ENCODE data around the gene SRD5A3. TPM values are rescaled to one million over a fixed set of nuclear protein-coding genes. Genes with fewer than 3 reads are reported as not detected.

The SRD5A3 gene
- total RNA-seq, 2 experiments from 2014 or later = 19.2 to 19.7 TPM

GRCh38 chr4:55382488-55383003 lies 36.5 kb downstream of the SRD5A3 start:
- H3K4me3 Mint-ChIP-seq = no peak overlapping the region
- ChIA-PET CTCF (no interaction called here), POLR2A (no interaction called here)
- no peak for DNase-seq
- H3K27ac Mint-ChIP-seq = no peak overlapping the region
- H3K4me1 Mint-ChIP-seq (ENCODE audit: low read depth) = peaks cover 7% of the 10 kb centered on the region
- no peaks in the 10 kb centered on the region for H3K9me3 Mint-ChIP-seq
- intact Hi-C loops (cut with micrococcal nuclease) = no loop called here
- H3K27me3 Mint-ChIP-seq = no peaks in the 10 kb centered on the region
- H3K36me3 Mint-ChIP-seq = no peaks in the 10 kb centered on the region

DNA sequence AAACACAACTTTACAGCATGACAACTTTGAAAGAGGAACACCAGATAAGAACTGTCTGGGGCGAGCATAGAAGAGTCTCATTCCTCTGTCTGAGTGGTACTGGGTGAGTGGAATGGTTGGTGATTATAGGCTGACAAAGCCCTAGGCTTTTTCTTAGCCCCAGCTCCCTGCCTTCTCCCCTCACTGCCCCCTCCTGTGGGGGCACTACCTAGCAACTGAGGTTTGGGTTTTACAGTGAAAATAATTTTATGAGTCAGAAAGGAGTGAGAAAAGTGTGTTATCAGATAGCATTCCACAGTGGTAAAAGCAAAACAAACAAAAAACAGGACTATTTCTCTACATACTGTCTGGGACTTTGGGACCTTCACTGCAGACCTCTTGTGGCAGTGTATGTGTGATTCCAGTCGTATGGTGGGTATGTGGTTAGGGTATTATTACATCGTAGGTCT lies 39.2 kb downstream of the SRD5A3 start:
- CTCF ChIA-PET = interaction anchor here (0.6 to 1.3 kb wide), 2 partner anchors 10 to 40 kb away, joined by 5 to 6 read pairs; partner anchors contain the start of genes SRD5A3 and TMEM165
- peaks cover 7% of the 10 kb centered on the region for H3K4me1 Mint-ChIP-seq (ENCODE audit: low read depth)
- no peak overlapping the region for H3K4me3 Mint-ChIP-seq
- H3K27me3 Mint-ChIP-seq = no peaks in the 10 kb centered on the region
- H3K36me3 Mint-ChIP-seq = no peaks in the 10 kb centered on the region
- intact Hi-C loops (cut with micrococcal nuclease) = no loop called here
- H3K9me3 Mint-ChIP-seq = no peaks in the 10 kb centered on the region
- DNase-seq = peak; percentile 13
- POLR2A ChIA-PET = no interaction called here
- no peak overlapping the region for H3K27ac Mint-ChIP-seq

- Mint-ChIP-seq H3K9me3 (no peaks in the 10 kb centered on the region), H3K4me1 (ENCODE audit: low read depth) (peaks cover 7% of the 10 kb centered on the region), H3K4me3 (no peak overlapping the region), H3K27me3 (no peaks in the 10 kb centered on the region), H3K36me3 (no peaks in the 10 kb centered on the region), H3K27ac (no peak overlapping the region)
- no peak for DNase-seq
- intact Hi-C loops (cut with micrococcal nuclease) = no loop called here
- CTCF ChIA-PET = interaction anchor here (0.7 kb wide), 1 partner anchor 9 kb away, joined by 5 read pairs; no protein-coding TSS in a partner anchor
- POLR2A ChIA-PET = interaction anchor here (0.9 kb wide), 1 partner anchor 9 kb away, joined by 3 read pairs; no protein-coding TSS in a partner anchor
These were observed 40.0 kb downstream of the SRD5A3 start for GRCh38 chr4:55386073-55386472.

DNA sequence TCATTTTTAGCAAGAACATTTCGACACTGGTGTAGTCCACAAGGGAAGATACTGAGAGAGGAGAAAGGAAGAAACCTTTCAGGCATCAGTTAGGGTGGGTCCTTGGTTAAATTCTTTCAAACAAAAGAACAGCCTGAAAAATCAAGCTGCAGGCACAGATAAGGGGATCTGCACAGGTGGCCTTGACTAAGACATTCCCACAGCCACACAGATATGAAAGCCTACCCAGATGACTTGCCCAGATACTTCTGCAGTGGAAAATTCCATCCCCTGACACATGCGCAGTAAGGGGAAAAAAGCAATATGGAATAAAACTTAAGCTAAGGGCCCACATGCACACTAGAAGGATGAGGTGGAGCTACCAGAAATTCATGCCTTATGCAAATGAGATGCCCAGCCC lies 40.8 kb downstream of the SRD5A3 start:
- Mint-ChIP-seq H3K27me3 (no peaks in the 10 kb centered on the region), H3K36me3 (no peaks in the 10 kb centered on the region), H3K9me3 (no peaks in the 10 kb centered on the region), H3K27ac (no peak overlapping the region), H3K4me3 (no peak overlapping the region), H3K4me1 (ENCODE audit: low read depth) (peaks cover 7% of the 10 kb centered on the region)
- no peak for DNase-seq
- intact Hi-C loops (cut with micrococcal nuclease) = no loop called here
- ChIA-PET POLR2A (interaction anchor here (0.9 kb wide), 1 partner anchor 9 kb away, joined by 4 read pairs; the partner anchor contains the start of gene TMEM165), CTCF (no interaction called here)

DNA sequence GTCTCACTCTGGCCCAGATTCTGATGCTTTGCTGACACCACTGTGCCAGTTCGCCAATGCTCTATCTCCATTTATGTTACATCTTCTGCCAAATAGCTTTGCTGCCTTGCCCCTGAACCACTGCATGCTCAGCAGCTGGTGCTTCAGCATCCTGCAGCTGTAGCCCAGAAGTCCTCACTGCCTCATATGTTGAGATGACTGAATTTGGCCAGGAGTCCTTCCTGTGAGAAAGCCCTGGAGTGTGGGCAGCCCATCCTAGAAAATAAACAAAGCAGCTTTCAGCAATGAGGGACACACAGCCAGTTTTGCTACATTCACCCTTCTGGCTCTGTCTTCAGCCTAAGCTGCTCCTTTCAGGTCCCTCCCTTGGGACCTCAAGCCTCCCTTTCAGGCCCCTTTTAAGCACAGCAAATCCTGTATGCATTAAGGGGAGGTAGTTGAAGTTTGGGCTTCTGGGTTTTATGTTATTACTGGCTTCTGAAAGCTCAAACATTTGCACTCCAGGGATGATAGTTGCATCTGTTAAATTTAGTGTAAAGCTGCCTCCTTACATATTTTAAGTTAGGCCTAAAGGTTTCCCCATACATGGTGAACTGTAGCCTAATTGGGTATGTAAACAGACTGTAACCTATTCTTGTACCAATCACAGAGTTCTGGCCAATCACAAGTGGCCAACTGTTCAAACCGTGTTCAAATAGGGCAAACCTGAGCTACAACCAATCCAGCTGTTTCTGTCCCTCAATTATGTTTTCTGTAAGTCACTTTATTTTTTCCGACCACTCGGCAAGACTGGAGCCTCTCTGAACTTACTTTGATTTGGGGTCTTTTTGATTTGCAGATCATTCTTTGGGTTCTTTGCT lies 47.6 kb downstream of the SRD5A3 start:
- H3K36me3 Mint-ChIP-seq = peaks cover 19% of the 10 kb centered on the region
- POLR2A ChIA-PET = interaction anchor here (2.2 kb wide), 1 partner anchor 48 kb away, joined by 10 read pairs; the partner anchor contains the start of gene SRD5A3
- peaks cover 20% of the 10 kb centered on the region for H3K4me1 Mint-ChIP-seq (ENCODE audit: low read depth)

DNA sequence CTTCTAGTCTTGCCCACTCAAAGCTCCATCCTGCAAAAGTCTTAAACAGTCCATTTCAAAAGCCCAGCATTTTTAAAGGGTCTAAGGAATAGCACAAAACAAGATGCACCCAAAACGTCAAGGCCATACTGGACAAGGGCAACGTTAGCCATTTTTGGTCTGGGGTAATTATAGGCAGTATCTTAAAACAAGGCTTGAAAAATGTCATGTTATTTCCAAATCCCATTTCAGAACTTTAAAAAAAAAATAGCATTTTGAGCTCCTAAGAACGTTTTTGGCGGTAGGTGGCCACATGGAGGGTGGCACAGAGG lies 49.1 kb downstream of the SRD5A3 start:
- POLR2A ChIA-PET = interaction anchor here (0.6 to 2.2 kb wide), 6 partner anchors 8 to 459 kb away, joined by 3 to 10 read pairs (median 4); partner anchors contain the start of gene SRD5A3
- peak overlapping the region; percentile 90 for H3K4me3 Mint-ChIP-seq
- H3K36me3 Mint-ChIP-seq = peaks cover 25% of the 10 kb centered on the region
- peak overlapping the region; percentile 93 for H3K27ac Mint-ChIP-seq
- no peak for DNase-seq
- H3K9me3 Mint-ChIP-seq = no peaks in the 10 kb centered on the region
- CTCF ChIA-PET = interaction anchor here (0.5 to 5.0 kb wide), 12 partner anchors 9 to 599 kb away, joined by 3 to 53 read pairs (median 4); partner anchors contain the start of genes CEP135 and SRD5A3
- intact Hi-C loops (cut with micrococcal nuclease) = loop anchor here (1.0 to 5.0 kb wide), 7 partner anchors 40 to 1042 kb away; partner anchors contain the start of genes EXOC1, PAICS, PPAT and SRD5A3
- H3K4me1 Mint-ChIP-seq (ENCODE audit: low read depth) = peaks cover 28% of the 10 kb centered on the region
- H3K27me3 Mint-ChIP-seq = no peaks in the 10 kb centered on the region

More for the DNA sequence above, 47.6 kb downstream of the SRD5A3 start:
- H3K4me3 Mint-ChIP-seq = no peak overlapping the region
- H3K27me3 Mint-ChIP-seq = no peaks in the 10 kb centered on the region
- no peak for DNase-seq
- H3K27ac Mint-ChIP-seq = no peak overlapping the region
- intact Hi-C loops (cut with micrococcal nuclease) = no loop called here
- no peaks in the 10 kb centered on the region for H3K9me3 Mint-ChIP-seq
- CTCF ChIA-PET = interaction anchor here (5.0 kb wide), 1 partner anchor 48 kb away, joined by 53 read pairs; the partner anchor contains the start of gene SRD5A3

DNA sequence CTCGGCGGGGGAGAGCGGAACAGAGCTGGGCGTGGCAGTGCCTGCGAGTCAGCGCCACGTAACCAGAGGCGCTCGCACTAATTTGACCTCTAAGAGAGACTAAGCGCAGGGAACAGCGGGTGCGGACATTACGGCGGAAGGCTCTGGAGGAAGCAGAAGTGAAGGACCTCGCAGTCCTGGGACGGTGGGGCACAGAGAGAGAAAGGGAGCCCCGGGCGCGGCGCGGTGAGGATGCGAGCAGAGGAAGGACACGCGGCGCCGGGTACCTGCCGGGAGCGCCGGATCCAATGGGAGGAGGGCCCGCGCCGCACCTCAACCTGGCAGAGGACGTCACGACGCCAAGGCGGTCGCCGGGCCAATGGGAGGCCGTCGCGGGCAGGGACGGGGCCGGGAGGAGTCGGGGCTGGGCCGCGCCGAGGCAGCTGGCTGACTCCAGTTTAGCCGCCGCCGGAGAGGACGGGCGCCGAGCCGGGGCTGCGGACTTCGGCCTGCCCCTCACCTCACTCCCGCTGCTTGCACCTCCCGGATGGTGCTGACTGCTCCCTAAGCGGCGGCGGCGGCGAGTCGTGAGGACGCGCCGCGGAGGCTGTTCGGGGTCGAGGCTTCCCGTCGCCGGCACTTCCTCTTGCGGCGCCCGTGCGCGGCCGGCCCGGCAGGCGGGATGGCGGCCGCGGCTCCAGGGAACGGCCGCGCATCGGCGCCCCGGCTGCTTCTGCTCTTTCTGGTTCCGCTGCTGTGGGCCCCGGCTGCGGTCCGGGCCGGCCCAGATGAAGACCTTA lies 49.7 kb downstream of the SRD5A3 start, which contains the start of gene TMEM165:
TMEM165 (plus strand) TSS at position 429 of the 779 bp plus-strand sequence; CDS start at position 662, 233 bp downstream.
- H3K9me3 Mint-ChIP-seq = no peaks in the 10 kb centered on the region
- POLR2A ChIA-PET = interaction anchor here (0.7 to 2.2 kb wide), 6 partner anchors 9 to 151 kb away, joined by 4 to 10 read pairs (median 4); partner anchors contain the start of genes CLOCK and SRD5A3
- peak; percentile 94 for DNase-seq
- H3K36me3 Mint-ChIP-seq = peaks cover 28% of the 10 kb centered on the region
- peak within 1 kb of the TSS; percentile 93 for H3K27ac Mint-ChIP-seq
- H3K4me1 Mint-ChIP-seq (ENCODE audit: low read depth) = peaks cover 30% of the 10 kb centered on the region
- peak within 1 kb of the TSS; percentile 90 for H3K4me3 Mint-ChIP-seq
- intact Hi-C loops (cut with micrococcal nuclease) = loop anchor here (1.0 to 5.0 kb wide), 7 partner anchors 40 to 1042 kb away; partner anchors contain the start of genes EXOC1, PAICS, PPAT and SRD5A3
- CTCF ChIA-PET = interaction anchor here (0.5 to 5.0 kb wide), 10 partner anchors 10 to 598 kb away, joined by 3 to 53 read pairs (median 4); partner anchors contain the start of genes CEP135 and SRD5A3
- no peaks in the 10 kb centered on the region for H3K27me3 Mint-ChIP-seq

DNA sequence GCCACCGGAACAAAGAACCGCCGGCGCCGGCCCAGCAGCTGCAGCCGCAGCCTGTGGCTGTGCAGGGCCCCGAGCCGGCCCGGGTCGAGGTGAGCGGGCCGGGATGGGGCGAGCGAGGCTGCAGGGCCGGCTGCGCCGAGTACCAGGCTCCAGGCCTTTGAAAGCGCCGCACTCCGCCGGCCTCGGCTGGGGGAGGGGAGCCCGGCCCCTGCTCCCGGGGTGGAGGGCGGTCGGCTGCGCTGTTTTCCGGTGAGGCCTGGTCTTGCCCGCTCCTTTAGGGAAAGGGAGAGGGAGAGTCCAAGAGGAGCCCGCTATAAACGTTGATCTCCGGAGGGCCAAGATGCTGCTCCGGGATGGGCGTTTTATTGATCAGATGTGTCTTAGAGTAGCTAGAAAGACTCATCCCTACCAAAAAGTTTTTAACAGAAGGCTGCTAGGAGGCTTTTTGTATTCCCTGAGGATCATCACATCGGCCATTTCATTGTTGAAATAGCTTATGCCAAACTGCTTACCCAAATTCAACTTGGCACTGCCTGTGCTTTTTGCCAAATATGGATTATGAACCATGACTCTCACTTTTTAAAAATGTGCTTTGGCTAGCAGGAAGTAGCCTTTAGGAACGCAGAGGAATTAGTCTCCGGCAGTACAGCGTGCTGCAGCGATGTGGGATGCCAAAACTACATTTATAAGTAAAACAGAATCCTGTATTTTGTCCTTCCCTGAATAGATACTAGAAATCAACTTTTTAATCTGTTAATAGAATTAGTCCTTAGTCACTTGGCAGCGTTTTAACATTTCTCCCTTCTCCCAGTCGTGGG lies 50.5 kb downstream of the SRD5A3 start:
- Mint-ChIP-seq H3K27ac (peak overlapping the region; percentile 93), H3K4me1 (ENCODE audit: low read depth) (peaks cover 36% of the 10 kb centered on the region), H3K36me3 (peaks cover 36% of the 10 kb centered on the region), H3K4me3 (peak overlapping the region; percentile 90), H3K27me3 (no peaks in the 10 kb centered on the region), H3K9me3 (no peaks in the 10 kb centered on the region)
- ChIA-PET POLR2A (interaction anchor here (0.6 to 2.0 kb wide), 3 partner anchors 14 to 151 kb away, joined by 4 read pairs; partner anchors contain the start of gene CLOCK), CTCF (interaction anchor here (1.9 to 5.0 kb wide), 2 partner anchors 50 to 153 kb away, joined by 6 to 53 read pairs; partner anchors contain the start of gene SRD5A3)
- intact Hi-C loops (cut with micrococcal nuclease) = loop anchor here (5.0 kb wide), 2 partner anchors 471 to 1041 kb away; partner anchors contain the start of genes PAICS and PPAT
- DNase-seq = peak; percentile 44

DNA sequence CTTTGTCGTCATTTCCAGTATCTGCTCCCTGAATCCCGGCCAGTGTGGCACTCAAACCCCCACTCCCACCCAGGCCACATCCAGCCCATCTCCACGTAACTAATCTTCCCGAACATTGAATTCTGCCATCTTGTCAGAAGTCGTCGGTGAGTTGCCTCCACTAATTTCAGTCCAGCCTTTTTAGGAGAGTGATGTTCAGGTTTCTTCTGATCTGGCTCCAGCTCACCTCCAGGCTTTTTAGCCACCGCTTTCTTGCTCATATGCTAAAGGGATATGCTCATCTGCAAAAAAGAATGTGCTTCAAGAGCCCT lies 51.0 kb downstream of the SRD5A3 start:
- Mint-ChIP-seq H3K9me3 (no peaks in the 10 kb centered on the region), H3K4me3 (peak overlapping the region; percentile 88), H3K27ac (peak overlapping the region; percentile 75), H3K36me3 (peaks cover 36% of the 10 kb centered on the region), H3K4me1 (ENCODE audit: low read depth) (peaks cover 36% of the 10 kb centered on the region), H3K27me3 (no peaks in the 10 kb centered on the region)
- intact Hi-C loops (cut with micrococcal nuclease) = loop anchor here (5.0 kb wide), 2 partner anchors 470 to 1040 kb away; partner anchors contain the start of genes PAICS and PPAT
- CTCF ChIA-PET = interaction anchor here (5.0 kb wide), 1 partner anchor 51 kb away, joined by 53 read pairs; the partner anchor contains the start of gene SRD5A3
- POLR2A ChIA-PET = interaction anchor here (0.6 kb wide), 1 partner anchor 24 kb away, joined by 4 read pairs; no protein-coding TSS in a partner anchor
- peak; percentile 13 for DNase-seq

- POLR2A ChIA-PET = interaction anchor here (0.5 kb wide), 1 partner anchor 127 kb away, joined by 3 read pairs; no protein-coding TSS in a partner anchor
- CTCF ChIA-PET = interaction anchor here (2.6 kb wide), 1 partner anchor 51 kb away, joined by 13 read pairs; the partner anchor contains the start of gene SRD5A3
- DNase-seq = no peak
- H3K4me1 Mint-ChIP-seq (ENCODE audit: low read depth) = peaks cover 36% of the 10 kb centered on the region
- H3K9me3 Mint-ChIP-seq = no peaks in the 10 kb centered on the region
- H3K27ac Mint-ChIP-seq = peak overlapping the region; percentile 75
- H3K36me3 Mint-ChIP-seq = peaks cover 36% of the 10 kb centered on the region
- intact Hi-C loops (cut with micrococcal nuclease) = loop anchor here (5.0 kb wide), 2 partner anchors 470 to 1040 kb away; partner anchors contain the start of genes PAICS and PPAT
- H3K4me3 Mint-ChIP-seq = peak overlapping the region; percentile 88
- no peaks in the 10 kb centered on the region for H3K27me3 Mint-ChIP-seq
These were observed 51.7 kb downstream of the SRD5A3 start for GRCh38 chr4:55397520-55398321.

All from activated CD4-positive, alpha-beta memory T cell treated with anti-CD3 and anti-CD28 coated beads for 36 hours (primary cell).